Osteoblast (primary cell): ENCODE data around the gene HIBADH. TPM values are rescaled to one million over a fixed set of nuclear protein-coding genes. Genes with fewer than 3 reads are reported as not detected.

Experiments used
- DNase-seq: peaks from one replicate; pipeline ENCODE4 v3.0.0; 2011; ENCODE audit warnings: low spot score, mixed read lengths; ENCODE audit not compliant: insufficient read length; ENCODE audit errors: missing footprints
- H2AFZ ChIP-seq: 2 replicates; pipeline ENCODE4 v1.6.0; 2011; ENCODE audit warnings: mild to moderate bottlenecking, low read length
- H3K27ac ChIP-seq: 2 replicates; pipeline ENCODE4 v1.5.1; 2011; ENCODE audit warnings: mild to moderate bottlenecking, low read depth, low read length, moderate library complexity
- H3K27me3 ChIP-seq: 2 replicates; pipeline ENCODE4 v1.6.0; 2012; ENCODE audit warnings: mild to moderate bottlenecking, control low read depth, inconsistent platforms, low read length, moderate library complexity; ENCODE audit not compliant: insufficient read depth
- H3K36me3 ChIP-seq: 2 replicates; pipeline ENCODE4 v1.5.1; 2011; ENCODE audit warnings: mild to moderate bottlenecking, low read length, control low read depth, moderate library complexity; ENCODE audit not compliant: insufficient read depth
- H3K4me1 ChIP-seq: 2 replicates; pipeline ENCODE4 v1.5.1; 2011; ENCODE audit warnings: mild to moderate bottlenecking, low read length, control low read depth, moderate library complexity; ENCODE audit not compliant: insufficient read depth
- H3K4me2 ChIP-seq: 2 replicates; pipeline ENCODE4 v1.6.0; 2011; ENCODE audit warnings: mild to moderate bottlenecking, low read length; ENCODE audit not compliant: insufficient read depth
- H3K4me3 ChIP-seq: fragments of 200-600 bp; sonication (generic); 3 replicates; pipeline ENCODE4 v1.5.1; 2012; ENCODE audit warnings: mild to moderate bottlenecking, low read length, inconsistent platforms; ENCODE audit not compliant: insufficient read depth
- H3K79me2 ChIP-seq: 2 replicates; pipeline ENCODE4 v1.6.0; 2012; ENCODE audit warnings: mild to moderate bottlenecking, low read length, control low read depth, inconsistent platforms; ENCODE audit not compliant: insufficient read depth
- H3K9me3 ChIP-seq: 2 replicates; pipeline ENCODE4 v1.5.1; 2011; ENCODE audit warnings: low read depth, low read length, control low read depth
- H4K20me1 ChIP-seq: 2 replicates; pipeline ENCODE4 v1.6.0; 2012; ENCODE audit warnings: mild to moderate bottlenecking, low read length, control low read depth; ENCODE audit not compliant: insufficient read depth
- CTCF ChIP-seq: IDR thresholded peaks from 2 replicates; pipeline ENCODE4 v1.5.1; 2011; ENCODE audit warnings: mild to moderate bottlenecking, low read depth, low read length, moderate library complexity; ENCODE audit errors: extremely low read depth
- total RNA-seq: library from RNA; depleted of rRNA; stranded (reverse); fragments of >200 nt; gene quantifications from 2 replicates; pipeline ENCODE4 v1.2.3, GENCODE V29; 2012

The HIBADH gene
- total RNA-seq, 1 donor: 76.0 TPM

- no peak overlapping the region for H3K4me3 ChIP-seq
- no peak overlapping the region for H2AFZ ChIP-seq
- H3K27me3 ChIP-seq: no peaks in the 10 kb centered on the region
- H3K4me1 ChIP-seq: no peaks in the 10 kb centered on the region
- H3K9me3 ChIP-seq: no peaks in the 10 kb centered on the region
- H3K36me3 ChIP-seq: no peaks in the 10 kb centered on the region
- TF ChIP-seq CTCF: no peak
- no peak for DNase-seq
- no peaks in the 10 kb centered on the region for H4K20me1 ChIP-seq
- no peak overlapping the region for H3K27ac ChIP-seq
- H3K79me2 ChIP-seq: no peaks in the 10 kb centered on the region
- no peak overlapping the region for H3K4me2 ChIP-seq
Observed at GRCh38 chr7:27688056-27688455, 25.4 kb upstream of the HIBADH start.

DNA sequence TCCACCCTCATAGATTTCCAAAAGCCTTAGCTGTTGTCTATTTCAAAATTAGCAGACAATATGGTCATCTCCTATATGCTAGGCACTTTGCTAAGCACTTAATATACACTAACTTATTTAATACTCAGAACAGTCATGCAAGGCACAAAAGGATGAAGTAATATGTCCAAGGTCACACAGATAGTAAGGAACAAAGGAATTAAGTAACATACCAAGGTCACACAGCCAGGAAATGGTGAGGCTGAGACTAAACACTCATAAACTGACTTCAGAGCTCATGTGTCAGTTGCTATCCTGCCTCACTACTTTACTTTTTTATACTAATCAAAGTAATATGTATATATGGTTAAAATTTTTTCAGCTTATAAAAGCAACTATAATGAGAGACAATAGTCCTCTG lies 23.6 kb upstream of the HIBADH start:
- Histone ChIP-seq H3K4me2 (no peak overlapping the region), H3K4me1 (no peaks in the 10 kb centered on the region), H4K20me1 (no peaks in the 10 kb centered on the region), H3K4me3 (no peak overlapping the region), H3K9me3 (no peaks in the 10 kb centered on the region), H3K36me3 (no peaks in the 10 kb centered on the region), H2AFZ (no peak overlapping the region), H3K27ac (no peak overlapping the region), H3K79me2 (no peaks in the 10 kb centered on the region), H3K27me3 (no peaks in the 10 kb centered on the region)
- no peak for DNase-seq
- no peak for TF ChIP-seq CTCF

GRCh38 chr7:27685893-27686292 lies 23.2 kb upstream of the HIBADH start:
- Histone ChIP-seq H3K4me2 (no peak overlapping the region), H3K9me3 (no peaks in the 10 kb centered on the region), H4K20me1 (no peaks in the 10 kb centered on the region), H3K27me3 (no peaks in the 10 kb centered on the region), H3K4me1 (no peaks in the 10 kb centered on the region), H3K79me2 (no peaks in the 10 kb centered on the region), H3K27ac (no peak overlapping the region), H3K4me3 (no peak overlapping the region), H3K36me3 (no peaks in the 10 kb centered on the region), H2AFZ (no peak overlapping the region)
- no peak for DNase-seq
- TF ChIP-seq CTCF: no peak

- Histone ChIP-seq H3K27me3 (no peaks in the 10 kb centered on the region), H3K36me3 (no peaks in the 10 kb centered on the region), H3K9me3 (no peaks in the 10 kb centered on the region), H4K20me1 (no peaks in the 10 kb centered on the region), H3K27ac (no peak overlapping the region), H3K4me2 (no peak overlapping the region), H2AFZ (no peak overlapping the region), H3K4me1 (peaks cover 3% of the 10 kb centered on the region), H3K79me2 (no peaks in the 10 kb centered on the region), H3K4me3 (no peak overlapping the region)
- no peak for TF ChIP-seq CTCF
- DNase-seq: no peak
Observed at GRCh38 chr7:27685209-27685608, 22.5 kb upstream of the HIBADH start.
